Activated naive CD8-positive, alpha-beta T cell treated with anti-CD3 and anti-CD28 coated beads, Interleukin-2, amount 10 ng/mL, durations not matched to agents 7 days and 5 days (primary cell): ENCODE data around the gene ANKH. TPM values are rescaled to one million over a fixed set of nuclear protein-coding genes. Genes with fewer than 3 reads are reported as not detected.
"Not testable (repeated sequence)": the region's sequence is repeated elsewhere in the genome, so short reads cannot be mapped to it uniquely, and the experiment has no call there.

Experiments used
- ATAC-seq: fragments of 150-1000 bp; cut with Tn5 transposase; one replicate; pipeline ENCODE4 v1.10.0; 2021; ENCODE audit warnings: low read depth, moderate library complexity
- POLR2A ChIA-PET: fragments of 350-600 bp; sonication (Branson Sonifier 250); formaldehyde crosslinking; loops from one replicate; lab custom pipeline; 2021; ENCODE audit warnings: antibody characterized with exemption; lab: Charles Lee
- DNase-seq: peaks from one replicate; pipeline ENCODE4 v3.0.0; 2021
- H3K27ac Mint-ChIP-seq: one replicate; pipeline ENCODE4 v1.8.0; 2022; ENCODE audit warnings: mild to moderate bottlenecking, mixed read lengths
- H3K27me3 Mint-ChIP-seq: one replicate; pipeline ENCODE4 v1.8.0; 2022; ENCODE audit warnings: mild to moderate bottlenecking, moderate library complexity, mixed read lengths
- H3K36me3 Mint-ChIP-seq: one replicate; pipeline ENCODE4 v1.8.0; 2021; ENCODE audit warnings: mild to moderate bottlenecking, mixed read lengths
- H3K4me1 Mint-ChIP-seq: one replicate; pipeline ENCODE4 v1.8.0; 2021; ENCODE audit warnings: mixed read lengths
- H3K4me3 Mint-ChIP-seq: one replicate; pipeline ENCODE4 v1.8.0; 2022; ENCODE audit warnings: mild to moderate bottlenecking, moderate library complexity, mixed read lengths
- H3K9me3 Mint-ChIP-seq: one replicate; pipeline ENCODE4 v1.8.0; 2021; ENCODE audit warnings: mixed read lengths
- total RNA-seq, 2 experiments: library from RNA; stranded (reverse); gene quantifications; one replicate each; pipeline ENCODE4 v1.2.3, GENCODE V29; 2021

ANKH gene
- total RNA-seq, 2 experiments from 2014 or later = 52.4 to 55.5 TPM

DNA sequence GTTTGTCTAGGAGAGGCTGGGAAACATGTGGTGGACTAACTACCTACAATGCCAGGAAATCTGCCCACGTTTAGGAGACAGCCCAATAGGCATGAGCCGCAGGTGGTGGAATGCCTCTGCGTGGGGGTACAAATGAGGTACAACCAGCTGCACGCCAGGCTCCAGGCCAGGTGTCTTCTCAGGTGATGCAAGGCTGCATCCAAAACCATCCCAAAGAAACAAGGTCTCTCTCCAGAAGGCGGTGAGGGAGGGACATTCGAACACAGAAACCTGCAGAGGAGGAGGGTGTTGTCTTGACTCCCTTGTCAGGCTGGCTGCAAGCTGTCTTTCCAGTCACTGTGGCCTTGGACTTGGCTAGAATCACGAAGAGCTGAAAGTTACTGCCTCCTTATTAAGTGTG is 11.6 kb downstream of the ANKH start:
- H3K9me3 Mint-ChIP-seq = no peaks in the 10 kb centered on the region
- no peak for ATAC-seq
- H3K4me3 Mint-ChIP-seq = no peak overlapping the region
- POLR2A ChIA-PET = no interaction called here
- H3K27ac Mint-ChIP-seq = no peak overlapping the region
- H3K36me3 Mint-ChIP-seq = peaks cover 3% of the 10 kb centered on the region
- no peaks in the 10 kb centered on the region for H3K4me1 Mint-ChIP-seq
- H3K27me3 Mint-ChIP-seq = no peaks in the 10 kb centered on the region
- DNase-seq = no peak

DNA sequence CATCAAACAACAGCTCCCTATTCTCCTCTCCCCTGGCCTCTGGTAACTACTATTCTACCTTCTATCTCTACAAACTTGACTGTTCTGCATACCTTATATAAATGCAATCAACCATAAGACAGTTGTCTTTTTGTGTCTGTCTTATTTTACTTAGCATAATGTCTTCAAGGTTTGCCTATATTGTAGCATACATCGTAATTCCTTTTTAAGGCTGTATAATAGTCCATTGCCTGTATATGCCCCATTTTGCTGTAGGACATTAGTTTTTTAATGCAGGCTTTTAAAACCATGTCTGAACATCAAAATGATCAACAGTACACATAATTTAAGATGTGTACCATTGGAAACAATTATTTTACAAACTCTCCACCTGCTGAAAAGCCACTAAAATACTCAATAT is 12.4 kb downstream of the ANKH start:
- H3K4me3 Mint-ChIP-seq = no peak overlapping the region
- DNase-seq (no peak), ATAC-seq (no peak)
- no peaks in the 10 kb centered on the region for H3K9me3 Mint-ChIP-seq
- no peak overlapping the region for H3K27ac Mint-ChIP-seq
- POLR2A ChIA-PET = no interaction called here
- no peaks in the 10 kb centered on the region for H3K27me3 Mint-ChIP-seq
- H3K36me3 Mint-ChIP-seq = peaks cover 3% of the 10 kb centered on the region
- H3K4me1 Mint-ChIP-seq = no peaks in the 10 kb centered on the region

GRCh38 chr5:14855366-14855765 is 16.2 kb downstream of the ANKH start:
- Mint-ChIP-seq H3K36me3 (peaks cover 2% of the 10 kb centered on the region), H3K4me1 (no peaks in the 10 kb centered on the region), H3K4me3 (no peak overlapping the region), H3K27me3 (no peaks in the 10 kb centered on the region), H3K27ac (no peak overlapping the region), H3K9me3 (no peaks in the 10 kb centered on the region)
- POLR2A ChIA-PET = no interaction called here
- no peak for ATAC-seq
- no peak for DNase-seq

- Mint-ChIP-seq H3K4me1 (no peaks in the 10 kb centered on the region), H3K27ac (no peak overlapping the region), H3K4me3 (no peak overlapping the region), H3K9me3 (no peaks in the 10 kb centered on the region), H3K36me3 (peaks cover 2% of the 10 kb centered on the region), H3K27me3 (no peaks in the 10 kb centered on the region)
- DNase-seq = no peak
- POLR2A ChIA-PET = interaction anchor here (0.7 kb wide), 1 partner anchor 33 kb away, joined by 10 read pairs; no protein-coding TSS in a partner anchor
- no peak for ATAC-seq
Measured at GRCh38 chr5:14854799-14855198, 16.8 kb downstream of the ANKH start.

- no peak overlapping the region for H3K27ac Mint-ChIP-seq
- ATAC-seq (no peak), DNase-seq (no peak)
- no peaks in the 10 kb centered on the region for H3K9me3 Mint-ChIP-seq
- POLR2A ChIA-PET = no interaction called here
- no peaks in the 10 kb centered on the region for H3K4me1 Mint-ChIP-seq
- no peaks in the 10 kb centered on the region for H3K27me3 Mint-ChIP-seq
- no peak overlapping the region for H3K4me3 Mint-ChIP-seq
- H3K36me3 Mint-ChIP-seq = peaks cover 2% of the 10 kb centered on the region
Measured at GRCh38 chr5:14853685-14854084, 17.9 kb downstream of the ANKH start.

DNA sequence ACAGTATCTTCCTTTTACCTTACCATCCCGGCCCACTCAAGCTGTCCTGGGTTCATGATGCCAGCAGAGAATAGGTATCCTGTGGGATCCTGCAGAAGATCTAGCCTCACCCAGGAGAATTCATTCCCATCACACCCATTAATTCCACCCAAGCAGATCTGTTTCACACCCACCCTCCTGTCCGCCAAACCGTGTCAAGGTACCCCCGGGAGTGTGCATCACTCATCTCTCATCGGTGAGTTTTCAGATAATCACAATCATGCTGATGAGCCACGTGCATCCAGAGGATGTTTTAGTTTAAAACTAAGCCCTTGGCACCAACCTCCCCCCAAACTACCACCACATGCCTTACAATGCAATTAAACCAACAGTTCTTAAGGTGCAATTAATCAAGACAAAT is 18.8 kb downstream of the ANKH start:
- no peaks in the 10 kb centered on the region for H3K27me3 Mint-ChIP-seq
- peaks cover 2% of the 10 kb centered on the region for H3K36me3 Mint-ChIP-seq
- ATAC-seq (no peak), DNase-seq (no peak)
- no peak overlapping the region for H3K4me3 Mint-ChIP-seq
- no peaks in the 10 kb centered on the region for H3K4me1 Mint-ChIP-seq
- no peak overlapping the region for H3K27ac Mint-ChIP-seq
- POLR2A ChIA-PET = no interaction called here
- no peaks in the 10 kb centered on the region for H3K9me3 Mint-ChIP-seq

- POLR2A ChIA-PET = no interaction called here
- no peak for DNase-seq
- ATAC-seq = no peak
- Mint-ChIP-seq H3K27ac (no peak overlapping the region), H3K36me3 (peaks cover 2% of the 10 kb centered on the region), H3K4me1 (no peaks in the 10 kb centered on the region), H3K4me3 (no peak overlapping the region), H3K9me3 (no peaks in the 10 kb centered on the region), H3K27me3 (no peaks in the 10 kb centered on the region)
Measured at GRCh38 chr5:14851999-14852526, 19.5 kb downstream of the ANKH start.

GRCh38 chr5:14851597-14851996 is 20.0 kb downstream of the ANKH start:
- Mint-ChIP-seq H3K4me3 (no peak overlapping the region), H3K27me3 (no peaks in the 10 kb centered on the region), H3K4me1 (no peaks in the 10 kb centered on the region), H3K9me3 (no peaks in the 10 kb centered on the region), H3K36me3 (peaks cover 2% of the 10 kb centered on the region), H3K27ac (no peak overlapping the region)
- ATAC-seq (no peak), DNase-seq (no peak)
- POLR2A ChIA-PET = no interaction called here

DNA sequence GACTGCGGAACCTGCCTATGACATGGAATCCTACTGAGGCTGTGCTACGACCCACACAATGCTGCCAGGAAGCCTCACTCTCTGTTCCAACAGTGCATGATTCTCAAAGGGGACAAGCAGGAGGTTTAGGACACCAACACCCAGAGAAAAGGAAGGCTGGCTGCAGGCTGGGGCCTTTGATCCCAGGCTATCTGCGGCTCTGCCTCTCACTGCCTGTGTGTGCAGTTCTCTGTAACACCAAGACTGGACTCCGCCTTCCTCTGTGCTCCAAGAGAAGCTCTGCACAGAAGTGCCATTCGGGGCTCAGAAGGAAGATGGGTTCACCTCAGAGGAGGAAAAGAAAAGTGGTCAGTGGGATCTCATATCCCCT is 20.5 kb downstream of the ANKH start:
- POLR2A ChIA-PET = no interaction called here
- H3K4me1 Mint-ChIP-seq = no peaks in the 10 kb centered on the region
- DNase-seq = no peak
- no peak overlapping the region for H3K4me3 Mint-ChIP-seq
- H3K36me3 Mint-ChIP-seq = peaks cover 2% of the 10 kb centered on the region
- no peak overlapping the region for H3K27ac Mint-ChIP-seq
- no peak for ATAC-seq
- H3K27me3 Mint-ChIP-seq = no peaks in the 10 kb centered on the region
- H3K9me3 Mint-ChIP-seq = no peaks in the 10 kb centered on the region

DNA sequence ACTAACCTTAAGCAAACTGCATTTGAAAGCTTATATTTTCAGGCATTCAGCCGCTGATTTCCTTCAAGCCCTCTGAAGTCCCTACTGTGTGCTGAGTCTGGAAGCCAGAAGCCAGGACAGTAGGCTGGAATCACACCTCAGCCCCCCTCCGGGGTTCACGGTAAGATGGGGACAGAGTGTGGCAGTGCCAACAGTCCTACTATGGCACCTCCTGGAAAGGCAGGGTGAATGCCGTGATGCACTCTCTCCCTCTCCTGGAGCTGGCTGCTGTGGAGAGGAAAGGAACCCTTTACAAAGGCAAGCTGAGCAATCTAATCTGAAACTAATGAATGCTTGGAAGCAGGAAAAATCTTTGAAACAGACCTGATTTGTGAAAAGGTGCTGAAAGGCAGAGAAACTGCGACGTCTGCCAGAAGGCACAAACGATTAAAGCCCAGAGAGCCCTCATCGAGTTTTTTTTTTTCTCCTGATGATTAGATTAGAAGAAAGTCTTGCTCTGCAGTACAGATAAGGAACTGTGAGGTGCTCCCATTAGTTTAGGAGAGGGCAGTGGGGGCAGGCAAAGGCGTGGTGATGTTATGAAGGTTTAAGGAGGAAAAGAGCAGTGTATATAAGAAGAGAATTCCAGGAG is 21.0 kb downstream of the ANKH start:
- Mint-ChIP-seq H3K9me3 (no peaks in the 10 kb centered on the region), H3K4me3 (no peak overlapping the region), H3K27ac (no peak overlapping the region), H3K27me3 (no peaks in the 10 kb centered on the region), H3K36me3 (peaks cover 2% of the 10 kb centered on the region), H3K4me1 (no peaks in the 10 kb centered on the region)
- DNase-seq = no peak
- no peak for ATAC-seq
- POLR2A ChIA-PET = no interaction called here

GRCh38 chr5:14849516-14850294 is 21.9 kb downstream of the ANKH start:
- peaks cover 5% of the 10 kb centered on the region for H3K36me3 Mint-ChIP-seq
- H3K9me3 Mint-ChIP-seq = no peaks in the 10 kb centered on the region
- H3K27me3 Mint-ChIP-seq = no peaks in the 10 kb centered on the region
- no peaks in the 10 kb centered on the region for H3K4me1 Mint-ChIP-seq
- H3K4me3 Mint-ChIP-seq = no peak overlapping the region
- DNase-seq (no peak), ATAC-seq (no peak)
- POLR2A ChIA-PET = no interaction called here
- H3K27ac Mint-ChIP-seq = no peak overlapping the region

DNA sequence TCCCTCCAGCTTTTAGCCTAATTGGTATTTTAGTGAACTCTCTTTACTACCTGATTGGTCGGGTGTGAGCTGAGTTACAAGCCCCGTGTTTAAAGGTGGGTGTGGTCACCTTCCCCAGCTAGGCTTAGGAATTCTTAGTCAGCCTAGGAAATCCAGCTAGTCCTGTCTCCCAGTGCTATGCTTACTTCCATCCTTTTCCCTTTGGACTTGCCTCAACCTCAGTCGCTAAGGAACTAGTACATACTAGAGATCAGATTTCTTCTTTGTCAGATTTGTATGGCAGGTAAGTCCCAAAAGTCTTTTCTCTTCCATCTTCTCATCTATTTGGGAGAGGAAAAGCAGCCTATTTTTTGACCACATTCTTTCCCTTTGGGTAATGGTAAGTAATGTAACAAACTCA is 22.6 kb downstream of the ANKH start:
- H3K27ac Mint-ChIP-seq = not testable (repeated sequence)

DNA sequence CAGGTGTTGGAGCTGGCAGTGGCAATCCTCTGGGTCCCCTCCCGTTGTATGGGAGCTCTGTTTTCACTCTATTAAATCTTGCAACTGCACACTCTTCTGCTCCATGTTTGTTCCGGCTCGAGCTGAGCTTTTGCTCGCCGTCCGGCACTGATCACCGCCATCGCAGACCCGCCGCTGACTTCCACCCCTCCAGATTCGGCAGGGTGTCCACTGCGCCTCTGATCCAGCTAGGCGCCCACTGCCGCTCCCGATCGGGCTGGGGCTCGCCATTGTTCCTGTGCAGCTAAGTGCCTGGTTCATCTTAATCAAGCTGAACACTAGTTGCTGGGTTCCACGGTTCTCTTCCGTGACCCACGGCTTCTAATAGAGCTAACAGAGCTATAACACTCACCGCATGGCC is 23.2 kb downstream of the ANKH start:
- Mint-ChIP-seq H3K9me3 (no peaks in the 10 kb centered on the region), H3K36me3 (peaks cover 5% of the 10 kb centered on the region), H3K27ac (no peak overlapping the region), H3K4me1 (no peaks in the 10 kb centered on the region), H3K4me3 (no peak overlapping the region), H3K27me3 (no peaks in the 10 kb centered on the region)
- no peak for DNase-seq
- POLR2A ChIA-PET = no interaction called here
- ATAC-seq = no peak

More for the DNA sequence above, 22.6 kb downstream of the ANKH start:
- H3K27me3 Mint-ChIP-seq, ATAC-seq, H3K4me3 Mint-ChIP-seq, DNase-seq, POLR2A ChIA-PET, H3K9me3 Mint-ChIP-seq, H3K36me3 Mint-ChIP-seq, H3K4me1 Mint-ChIP-seq: not testable (repeated sequence)

GRCh38 chr5:14847471-14847870 is 24.1 kb downstream of the ANKH start:
- DNase-seq = no peak
- no peak for ATAC-seq
- Mint-ChIP-seq H3K4me3 (no peak overlapping the region), H3K4me1 (no peaks in the 10 kb centered on the region), H3K36me3 (peaks cover 5% of the 10 kb centered on the region), H3K27me3 (no peaks in the 10 kb centered on the region), H3K27ac (no peak overlapping the region), H3K9me3 (no peaks in the 10 kb centered on the region)
- POLR2A ChIA-PET = no interaction called here
